Activated CD4-positive, alpha-beta memory T cell treated with anti-CD3 and anti-CD28 coated beads, Interleukin-2, amount 10 ng/mL, durations not matched to agents 7 days and 5 days (primary cell): ENCODE results near the gene TNFRSF1A. TPM values are rescaled to one million over a fixed set of nuclear protein-coding genes. Genes with fewer than 3 reads are reported as not detected.

Experiments
- CTCF ChIA-PET: fragments of 350-600 bp; sonication (Branson Sonifier 250); formaldehyde crosslinking; loops from one replicate; lab custom pipeline; 2021; ENCODE audit warnings: antibody characterized with exemption, inconsistent platforms; lab: Charles Lee
- POLR2A ChIA-PET: fragments of 350-600 bp; sonication (Branson Sonifier 250); formaldehyde crosslinking; loops from one replicate; lab custom pipeline; 2021; ENCODE audit warnings: antibody characterized with exemption; lab: Charles Lee
- DNase-seq: peaks from one replicate; pipeline ENCODE4 v3.0.0-alpha.2; 2020
- H3K27ac Mint-ChIP-seq: one replicate; pipeline ENCODE4 v1.8.0; 2021; ENCODE audit warnings: mild to moderate bottlenecking, mixed read lengths
- H3K27me3 Mint-ChIP-seq: one replicate; pipeline ENCODE4 v1.8.0; 2021; ENCODE audit warnings: mixed read lengths
- H3K36me3 Mint-ChIP-seq: one replicate; pipeline ENCODE4 v1.8.0; 2021; ENCODE audit warnings: low read depth, mixed read lengths
- H3K4me1 Mint-ChIP-seq: one replicate; pipeline ENCODE4 v1.8.0; 2021; ENCODE audit warnings: mixed read lengths
- H3K4me3 Mint-ChIP-seq: one replicate; pipeline ENCODE4 v1.8.0; 2021; ENCODE audit warnings: mild to moderate bottlenecking, mixed read lengths
- H3K9me3 Mint-ChIP-seq: one replicate; pipeline ENCODE4 v1.8.0; 2021; ENCODE audit warnings: mixed read lengths
- total RNA-seq, 2 experiments: library from RNA; stranded (reverse); gene quantifications; one replicate each; pipeline ENCODE4 v1.2.3, GENCODE V29; 2021

TNFRSF1A gene
- total RNA-seq, 2 experiments from 2014 or later = 61.5 to 61.9 TPM

GRCh38 chr12:6360578-6361490, 19.0 kb upstream of the TNFRSF1A start:
- DNase-seq = no peak
- ChIA-PET POLR2A (interaction anchor here (1.4 kb wide), 1 partner anchor 9 kb away, joined by 5 read pairs; no protein-coding TSS in a partner anchor), CTCF (interaction anchor here (1.2 kb wide), 1 partner anchor 15 kb away, joined by 4 read pairs; no protein-coding TSS in a partner anchor)
- Mint-ChIP-seq H3K4me1 (peaks cover 24% of the 10 kb centered on the region), H3K27ac (no peak overlapping the region), H3K4me3 (no peak overlapping the region), H3K36me3 (no peaks in the 10 kb centered on the region), H3K9me3 (no peaks in the 10 kb centered on the region), H3K27me3 (peaks cover 16% of the 10 kb centered on the region)

GRCh38 chr12:6360080-6360571, 18.2 kb upstream of the TNFRSF1A start:
- Mint-ChIP-seq H3K4me3 (no peak overlapping the region), H3K27me3 (peaks cover 16% of the 10 kb centered on the region), H3K4me1 (peaks cover 24% of the 10 kb centered on the region), H3K9me3 (no peaks in the 10 kb centered on the region), H3K36me3 (no peaks in the 10 kb centered on the region), H3K27ac (no peak overlapping the region)
- ChIA-PET CTCF (no interaction called here), POLR2A (interaction anchor here (1.4 kb wide), 1 partner anchor 8 kb away, joined by 5 read pairs; no protein-coding TSS in a partner anchor)
- no peak for DNase-seq

DNA sequence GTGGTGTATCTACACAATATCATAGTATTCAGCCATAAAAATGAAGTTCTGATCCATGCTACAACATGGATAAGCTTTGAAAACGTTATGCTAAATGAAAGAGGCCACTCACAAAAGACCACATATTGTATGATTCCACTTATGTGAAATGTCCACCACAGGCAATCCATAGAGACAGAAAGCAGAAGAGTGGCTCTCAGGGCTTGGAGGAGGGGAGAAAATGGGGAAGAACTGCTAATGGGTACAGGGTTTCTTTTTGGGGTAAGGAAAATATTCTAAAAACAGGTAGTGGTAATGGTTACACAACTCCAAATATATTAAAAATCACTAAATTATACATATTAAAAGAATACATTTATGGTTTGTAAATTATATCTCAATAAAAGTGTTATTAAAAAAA, 17.0 kb upstream of the TNFRSF1A start:
- no peak overlapping the region for H3K27ac Mint-ChIP-seq
- ChIA-PET POLR2A (interaction anchor here (1.0 to 1.9 kb wide), 2 partner anchors 11 to 15 kb away, joined by 3 to 4 read pairs; no protein-coding TSS in a partner anchor), CTCF (interaction anchor here (1.4 kb wide), 1 partner anchor 35 kb away, joined by 4 read pairs; no protein-coding TSS in a partner anchor)
- H3K27me3 Mint-ChIP-seq = peaks cover 16% of the 10 kb centered on the region
- no peaks in the 10 kb centered on the region for H3K36me3 Mint-ChIP-seq
- H3K4me3 Mint-ChIP-seq = no peak overlapping the region
- peaks cover 19% of the 10 kb centered on the region for H3K4me1 Mint-ChIP-seq
- DNase-seq = no peak
- no peaks in the 10 kb centered on the region for H3K9me3 Mint-ChIP-seq

- Mint-ChIP-seq H3K9me3 (no peaks in the 10 kb centered on the region), H3K27me3 (peaks cover 16% of the 10 kb centered on the region), H3K4me3 (no peak overlapping the region), H3K27ac (no peak overlapping the region), H3K36me3 (no peaks in the 10 kb centered on the region), H3K4me1 (peaks cover 8% of the 10 kb centered on the region)
- POLR2A ChIA-PET = interaction anchor here (1.3 to 1.7 kb wide), 3 partner anchors 11 to 115 kb away, joined by 3 to 5 read pairs (median 4); no protein-coding TSS in a partner anchor
- no peak for DNase-seq
- CTCF ChIA-PET = interaction anchor here (0.7 to 1.9 kb wide), 3 partner anchors 11 to 24 kb away, joined by 3 to 7 read pairs (median 3); no protein-coding TSS in a partner anchor
These were observed 14.5 kb upstream of the TNFRSF1A start for GRCh38 chr12:6356374-6356820.

DNA sequence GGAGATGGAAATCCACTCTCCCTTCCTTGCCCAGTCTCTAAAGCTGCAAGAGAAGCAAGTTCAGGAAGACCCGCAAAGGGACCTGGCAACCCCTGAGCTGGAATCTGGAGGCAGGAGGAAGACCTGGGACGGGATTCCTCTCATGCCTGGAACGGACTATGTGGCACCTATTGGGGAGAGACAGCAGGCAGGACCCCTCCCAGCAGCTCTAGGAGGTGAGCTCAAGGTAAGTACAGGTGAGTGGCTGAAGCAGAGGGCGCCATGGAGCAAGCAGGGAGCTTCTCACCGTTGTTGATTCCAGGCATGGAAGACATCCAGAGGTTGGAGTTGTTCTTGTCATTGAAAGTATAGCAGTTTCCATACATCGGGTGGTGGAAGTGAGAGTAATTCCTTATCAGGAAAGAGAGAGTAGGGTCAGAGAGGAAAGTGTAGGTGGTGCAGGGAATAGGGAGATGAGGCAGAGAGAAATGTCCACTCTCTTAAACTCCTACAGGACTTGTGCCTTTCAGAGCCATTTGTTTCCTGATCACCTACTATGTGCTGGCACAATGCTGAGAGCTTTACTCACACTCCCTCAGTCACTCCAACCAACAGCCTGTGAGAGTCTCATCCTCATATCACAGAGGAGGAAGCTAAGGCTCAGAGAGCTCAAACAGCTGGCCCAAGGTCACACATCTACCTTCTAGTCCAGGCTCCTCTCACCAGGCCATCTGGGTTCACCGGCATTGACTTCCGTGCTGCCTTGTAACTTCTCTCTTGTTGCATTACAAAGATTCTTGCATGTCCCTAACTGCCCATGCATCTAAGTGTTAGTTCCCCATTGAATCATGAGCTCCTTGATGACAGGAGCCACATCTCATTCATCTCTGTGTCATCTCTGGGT, 13.9 kb upstream of the TNFRSF1A start:
- POLR2A ChIA-PET = interaction anchor here (1.3 to 1.7 kb wide), 3 partner anchors 10 to 116 kb away, joined by 3 to 5 read pairs (median 4); no protein-coding TSS in a partner anchor
- CTCF ChIA-PET = interaction anchor here (0.7 to 1.9 kb wide), 4 partner anchors 10 to 23 kb away, joined by 3 to 7 read pairs (median 3); no protein-coding TSS in a partner anchor

DNA sequence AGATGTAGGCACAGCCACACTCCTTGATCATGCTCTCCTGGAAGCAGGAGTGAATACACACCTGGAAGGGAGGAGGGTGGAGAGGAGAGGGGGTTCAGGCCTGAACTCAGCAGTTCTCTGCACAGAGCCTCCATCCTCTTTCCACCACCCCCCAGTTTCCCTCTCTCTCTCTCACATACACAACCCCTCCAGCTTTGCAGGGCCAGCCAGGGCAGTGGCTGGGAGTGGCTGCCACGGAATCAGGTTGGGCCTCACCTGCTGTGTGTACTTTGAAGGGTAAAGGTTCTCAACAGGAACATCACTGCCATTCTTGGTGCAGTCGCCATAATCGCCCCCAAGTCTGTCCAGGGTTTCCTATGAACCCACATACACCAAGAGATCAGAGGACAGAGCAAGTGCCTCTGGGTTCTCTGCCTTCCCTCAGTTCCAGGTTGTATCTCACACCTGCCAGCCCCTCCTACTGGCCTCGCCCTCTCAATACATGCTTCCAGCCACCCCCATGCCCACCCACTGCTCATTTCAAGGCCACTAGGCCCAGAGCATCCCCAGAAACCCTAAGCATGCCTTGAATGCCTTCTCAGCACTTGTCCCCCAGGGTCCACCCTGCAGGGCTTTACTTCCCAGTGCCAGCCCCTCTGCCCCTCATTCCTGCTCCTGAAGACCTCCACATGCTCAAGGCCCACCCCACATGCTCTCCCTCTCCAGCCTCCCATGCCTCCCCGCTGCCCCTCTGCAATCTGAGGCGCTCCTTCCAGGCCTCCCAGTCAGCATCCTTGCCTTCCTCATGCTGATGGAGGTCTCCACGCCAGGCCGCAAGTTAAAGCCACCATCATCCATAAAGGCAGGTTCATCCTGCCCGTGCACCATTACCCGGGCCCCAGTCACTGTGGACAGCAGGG, 12.9 kb upstream of the TNFRSF1A start:
- Mint-ChIP-seq H3K27me3 (peaks cover 11% of the 10 kb centered on the region), H3K4me1 (no peaks in the 10 kb centered on the region), H3K36me3 (no peaks in the 10 kb centered on the region), H3K4me3 (no peak overlapping the region), H3K9me3 (no peaks in the 10 kb centered on the region), H3K27ac (no peak overlapping the region)
- no peak for DNase-seq
- CTCF ChIA-PET = interaction anchor here (1.2 to 1.9 kb wide), 2 partner anchors 9 to 11 kb away, joined by 3 to 7 read pairs; no protein-coding TSS in a partner anchor
- POLR2A ChIA-PET = no interaction called here

More for the DNA sequence above, 13.9 kb upstream of the TNFRSF1A start:
- Mint-ChIP-seq H3K4me1 (peaks cover 3% of the 10 kb centered on the region), H3K4me3 (no peak overlapping the region), H3K27me3 (peaks cover 16% of the 10 kb centered on the region), H3K36me3 (no peaks in the 10 kb centered on the region), H3K9me3 (no peaks in the 10 kb centered on the region), H3K27ac (no peak overlapping the region)
- no peak for DNase-seq

GRCh38 chr12:6352193-6353173, 10.6 kb upstream of the TNFRSF1A start:
- ChIA-PET CTCF (interaction anchor here (0.6 to 0.9 kb wide), 2 partner anchors 17 to 112 kb away, joined by 3 read pairs; no protein-coding TSS in a partner anchor), POLR2A (interaction anchor here (0.8 to 1.1 kb wide), 2 partner anchors 8 to 22 kb away, joined by 3 to 5 read pairs; no protein-coding TSS in a partner anchor)
- DNase-seq = no peak
- Mint-ChIP-seq H3K27me3 (peaks cover 11% of the 10 kb centered on the region), H3K4me1 (peaks cover 2% of the 10 kb centered on the region), H3K9me3 (no peaks in the 10 kb centered on the region), H3K27ac (no peak overlapping the region), H3K36me3 (no peaks in the 10 kb centered on the region), H3K4me3 (no peak overlapping the region)

DNA sequence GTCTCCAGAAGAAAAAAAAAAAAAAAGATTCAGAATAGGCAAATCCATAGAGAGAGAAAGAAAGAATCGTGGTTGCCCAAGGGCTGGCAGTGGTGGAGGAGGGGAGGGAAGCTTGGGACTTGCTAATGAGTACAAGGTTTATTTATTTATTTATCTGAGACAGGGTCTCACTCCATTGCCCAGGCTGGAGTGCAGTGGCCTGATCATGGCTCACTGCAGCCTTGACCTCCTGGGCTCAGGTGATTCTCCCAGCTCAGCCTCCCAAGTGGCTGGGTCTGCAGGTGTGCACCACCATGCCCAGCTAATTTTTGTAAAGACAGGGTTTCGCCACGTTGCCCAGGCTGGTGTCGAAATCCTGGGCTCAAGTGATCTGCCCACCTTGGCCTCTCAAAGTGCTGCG, 9.7 kb upstream of the TNFRSF1A start:
- H3K4me3 Mint-ChIP-seq = no peak overlapping the region
- ChIA-PET CTCF (interaction anchor here (0.6 to 0.9 kb wide), 2 partner anchors 16 to 113 kb away, joined by 3 read pairs; no protein-coding TSS in a partner anchor), POLR2A (interaction anchor here (0.8 to 1.1 kb wide), 2 partner anchors 9 to 23 kb away, joined by 3 to 5 read pairs; no protein-coding TSS in a partner anchor)
- DNase-seq = no peak
- H3K9me3 Mint-ChIP-seq = peaks cover 4% of the 10 kb centered on the region
- no peak overlapping the region for H3K27ac Mint-ChIP-seq
- H3K36me3 Mint-ChIP-seq = peaks cover 2% of the 10 kb centered on the region
- H3K27me3 Mint-ChIP-seq = peaks cover 5% of the 10 kb centered on the region
- peaks cover 11% of the 10 kb centered on the region for H3K4me1 Mint-ChIP-seq

- ChIA-PET POLR2A (interaction anchor here (1.5 kb wide), 1 partner anchor 10 kb away, joined by 4 read pairs; no protein-coding TSS in a partner anchor), CTCF (no interaction called here)
- no peak overlapping the region for H3K27ac Mint-ChIP-seq
- peaks cover 2% of the 10 kb centered on the region for H3K36me3 Mint-ChIP-seq
- H3K9me3 Mint-ChIP-seq = peaks cover 4% of the 10 kb centered on the region
- H3K27me3 Mint-ChIP-seq = no peaks in the 10 kb centered on the region
- no peak overlapping the region for H3K4me3 Mint-ChIP-seq
- peaks cover 41% of the 10 kb centered on the region for H3K4me1 Mint-ChIP-seq
- no peak for DNase-seq
These were observed 5.8 kb upstream of the TNFRSF1A start for GRCh38 chr12:6347367-6348338.
